ENCODE data around the gene TMEM63A.
"Not testable (repeated sequence)": the region's sequence is repeated elsewhere in the genome, so short reads cannot be mapped to it uniquely, and the experiment has no call there.

The TMEM63A gene

GRCh38 chr1:225820522-225821120 lies 61.6 kb downstream of the TMEM63A start:
- DNase-seq (ENCODE audit: low spot score), result no peak

- DNase-seq (ENCODE audit: low spot score), result no peak
Measured at GRCh38 chr1:225819346-225820192, 62.6 kb downstream of the TMEM63A start.

- no peak for DNase-seq (ENCODE audit: low spot score)
Measured at GRCh38 chr1:225818229-225818628, 64.0 kb downstream of the TMEM63A start.

- no peak for DNase-seq (ENCODE audit: low spot score)
Measured at GRCh38 chr1:225817611-225818061, 64.5 kb downstream of the TMEM63A start.

DNA sequence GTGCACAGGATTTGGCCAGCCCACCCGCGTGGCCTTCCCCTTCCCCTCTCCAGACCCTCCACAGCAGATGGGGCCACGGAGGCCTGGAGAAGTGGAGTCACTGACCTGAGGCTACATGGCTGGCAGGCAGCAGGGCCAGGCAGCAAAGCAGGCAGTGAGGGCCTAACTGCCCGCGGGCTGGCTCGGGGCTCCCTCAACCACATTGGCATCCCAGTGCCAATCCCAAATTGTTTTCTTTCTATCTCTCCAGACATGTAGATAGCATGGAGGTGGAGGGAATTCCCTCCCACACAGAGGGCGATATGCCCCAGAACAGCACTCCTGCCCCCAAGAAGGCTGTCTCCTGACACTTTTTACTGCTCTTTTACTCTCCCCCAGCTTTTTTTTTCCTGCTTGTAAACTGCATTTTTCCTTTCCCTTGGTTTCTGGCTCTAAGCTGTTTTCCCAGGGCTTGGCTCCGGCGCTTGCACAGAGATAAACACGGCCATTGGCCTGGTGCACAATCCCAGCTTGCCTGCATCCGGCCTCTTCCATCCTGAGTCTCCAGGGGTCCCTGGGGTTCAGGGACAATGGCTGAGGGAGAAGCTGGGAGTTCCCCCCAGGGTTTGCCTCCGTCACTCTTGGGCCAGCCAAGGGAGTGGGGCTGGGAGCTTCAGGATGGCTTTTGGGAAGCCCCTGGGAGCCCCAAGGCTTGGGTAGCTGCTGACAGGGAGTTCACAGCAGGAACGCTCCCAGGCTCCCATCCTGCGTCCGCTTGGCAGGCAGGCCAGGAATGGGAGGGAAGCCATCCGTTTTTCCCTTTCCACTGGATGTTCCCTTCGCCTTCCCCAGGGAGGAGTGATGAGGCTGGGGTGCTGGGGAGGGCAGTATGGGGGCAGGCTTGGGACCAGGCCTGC lies 65.3 kb downstream of the TMEM63A start:
- no peak for DNase-seq (ENCODE audit: low spot score)

GRCh38 chr1:225815526-225816178 lies 66.5 kb downstream of the TMEM63A start:
- no peak for DNase-seq (ENCODE audit: low spot score)

GRCh38 chr1:225815090-225815489 lies 67.1 kb downstream of the TMEM63A start:
- DNase-seq (ENCODE audit: low spot score), result not testable (repeated sequence)

- DNase-seq (ENCODE audit: low spot score), result no peak
Measured at GRCh38 chr1:225814381-225814780, 67.8 kb downstream of the TMEM63A start.

DNA sequence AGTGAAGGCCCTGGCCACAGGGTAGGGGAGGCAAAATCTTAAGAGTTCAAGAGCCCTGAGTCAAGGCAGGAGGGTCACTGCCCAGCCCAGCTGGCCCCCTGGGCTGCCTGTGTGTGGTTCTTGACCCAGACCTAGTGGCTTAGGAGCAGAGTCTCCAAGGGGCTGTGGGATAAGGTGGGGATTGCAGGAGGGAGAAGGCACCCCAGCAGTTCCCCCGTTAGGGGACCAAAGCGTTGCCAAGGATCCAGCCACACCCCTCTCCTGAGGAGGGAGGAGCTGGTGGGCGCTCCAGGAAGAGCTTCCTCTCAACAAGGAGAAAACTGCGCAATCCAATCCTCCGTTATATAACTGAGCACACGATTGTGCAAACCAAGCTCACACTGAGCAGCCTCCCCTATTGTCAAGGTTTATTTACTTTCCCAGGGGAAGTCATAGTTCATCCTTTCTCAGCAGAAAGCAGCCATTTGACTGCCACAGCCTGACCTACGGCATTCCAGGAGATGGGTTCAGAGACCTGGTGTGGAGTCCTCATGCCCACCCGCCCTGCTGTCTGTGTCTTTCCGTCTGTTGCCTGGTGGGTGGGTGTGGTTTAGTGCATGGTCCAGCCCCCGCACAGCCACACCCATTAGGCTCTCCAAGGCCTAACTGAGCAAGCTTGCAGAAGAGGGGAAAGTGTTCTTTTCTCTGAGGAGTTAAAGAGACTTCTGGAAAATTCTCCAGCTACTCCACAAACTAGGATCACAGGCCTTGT lies 68.8 kb downstream of the TMEM63A start:
- peak; percentile 46 for DNase-seq (ENCODE audit: low spot score)

- no peak for DNase-seq (ENCODE audit: low spot score)
Measured at GRCh38 chr1:225812488-225813213, 69.5 kb downstream of the TMEM63A start.

- DNase-seq (ENCODE audit: low spot score), result peak; percentile 31
Measured at GRCh38 chr1:225811622-225812487, 70.3 kb downstream of the TMEM63A start.

DNA sequence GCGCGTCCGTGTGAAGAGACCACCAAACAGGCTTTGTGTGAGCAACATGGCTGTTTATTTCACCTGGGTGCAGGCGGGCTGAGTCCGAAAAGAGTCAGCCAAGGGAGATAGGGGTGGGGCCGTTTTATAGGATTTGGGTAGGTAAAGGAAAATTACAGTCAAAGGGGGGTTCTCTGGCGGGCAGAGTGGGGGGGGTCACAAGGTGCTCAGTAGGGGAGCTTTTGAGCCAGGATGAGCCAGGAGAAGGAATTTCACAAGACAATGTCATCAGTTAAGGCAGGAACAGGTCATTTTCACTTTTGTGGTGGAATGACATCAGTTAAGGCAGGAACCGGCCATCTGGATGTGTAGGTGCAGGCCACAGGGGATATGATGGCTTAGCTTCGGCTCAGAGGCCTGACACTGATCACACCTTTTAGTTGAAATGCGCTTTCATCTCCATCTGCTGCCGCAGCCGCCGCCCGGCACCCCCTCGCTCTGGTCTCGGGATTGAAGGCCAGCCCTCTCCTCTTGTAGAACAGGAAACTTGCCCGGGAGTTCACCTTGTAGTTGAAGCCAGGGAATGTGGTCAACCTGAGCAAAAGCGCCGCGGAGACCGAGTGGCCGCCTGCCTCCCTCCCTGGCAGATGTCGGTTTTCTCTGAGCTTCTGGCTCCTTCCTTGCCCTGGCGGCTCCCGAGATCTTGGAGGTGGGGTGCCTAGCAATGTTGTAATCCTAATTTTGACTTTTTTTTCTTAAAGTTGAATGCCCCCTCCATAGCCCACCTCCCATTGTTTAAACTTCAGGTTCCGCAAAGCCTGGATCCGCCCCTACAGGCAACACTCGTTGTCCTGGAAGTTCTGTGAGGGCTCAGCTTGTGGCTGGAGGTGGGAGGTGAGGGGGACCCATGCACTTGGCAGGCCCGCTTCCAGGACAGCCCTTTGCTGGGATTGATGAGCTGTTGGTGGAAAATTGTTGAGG lies 71.3 kb downstream of the TMEM63A start:
- DNase-seq (ENCODE audit: low spot score), result peak; percentile 42

- peak; percentile 95 for DNase-seq (ENCODE audit: low spot score)
Measured at GRCh38 chr1:225809842-225810578, 72.2 kb downstream of the TMEM63A start, which contains the start of gene EPHX1. Gene EPHX1 (plus strand): TSS chr1:225810124. CDS start chr1:225828730, 18,606 bp downstream.

DNA sequence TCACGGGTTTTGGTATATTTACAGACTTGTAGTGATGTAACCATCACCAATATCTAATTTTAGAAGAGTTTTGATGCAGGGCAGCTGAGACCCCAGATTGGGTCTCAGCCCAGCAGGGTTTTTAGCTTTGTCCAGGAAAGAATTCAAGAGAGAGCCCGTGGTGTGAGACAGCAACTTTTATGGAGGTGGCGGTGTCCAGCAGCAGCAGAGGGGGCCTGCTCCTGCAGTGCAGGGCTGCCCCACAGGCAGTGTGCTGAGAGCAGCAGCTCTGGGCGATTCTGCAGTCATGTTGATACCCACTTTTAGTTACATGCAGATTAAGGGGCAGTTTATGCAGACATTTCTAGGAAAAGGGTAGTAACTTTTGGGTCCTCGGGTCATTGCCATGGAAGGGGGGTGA lies 74.0 kb downstream of the TMEM63A start:
- DNase-seq (ENCODE audit: low spot score), result no peak

- not testable (repeated sequence) for DNase-seq (ENCODE audit: low spot score)
Measured at GRCh38 chr1:225806736-225807135, 75.4 kb downstream of the TMEM63A start.

GRCh38 chr1:225806249-225806648 lies 75.9 kb downstream of the TMEM63A start:
- DNase-seq (ENCODE audit: low spot score), result no peak

GRCh38 chr1:225801146-225801545 lies 81.0 kb downstream of the TMEM63A start:
- DNase-seq (ENCODE audit: low spot score), result not testable (repeated sequence)

Measured in iPS-NIHi11 (cell line).